SKM-1 treated with dmso at 0.1 percent for 144 hours (cell line): Measurements from ENCODE around the gene PLP2.

Experiments
- DNase-seq: peaks from one replicate; lab custom pipeline; 2025; ENCODE audit not compliant: unreplicated experiment; lab: John Stamatoyannopoulos, UW

Gene PLP2

DNA sequence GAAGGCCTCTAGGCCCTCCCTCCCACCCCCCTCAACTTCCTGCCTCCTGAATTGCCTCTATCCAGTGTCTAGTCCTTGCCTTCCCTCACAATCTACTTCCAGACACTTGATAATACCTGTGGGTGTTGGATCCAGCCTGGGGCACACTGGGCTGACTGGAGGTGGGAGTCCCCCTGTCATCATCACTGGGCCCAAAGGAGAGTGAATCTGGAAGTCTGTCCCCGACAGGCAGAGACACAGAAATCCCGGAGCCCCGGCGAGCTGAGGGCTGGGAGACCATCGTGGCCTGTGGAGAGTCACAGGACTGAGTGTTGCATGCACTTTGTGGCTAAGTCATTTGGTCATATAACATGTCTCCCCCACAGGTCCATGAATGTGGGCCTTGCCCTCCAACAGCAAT is 36.7 kb downstream of the PLP2 start:
- no peak for DNase-seq

DNA sequence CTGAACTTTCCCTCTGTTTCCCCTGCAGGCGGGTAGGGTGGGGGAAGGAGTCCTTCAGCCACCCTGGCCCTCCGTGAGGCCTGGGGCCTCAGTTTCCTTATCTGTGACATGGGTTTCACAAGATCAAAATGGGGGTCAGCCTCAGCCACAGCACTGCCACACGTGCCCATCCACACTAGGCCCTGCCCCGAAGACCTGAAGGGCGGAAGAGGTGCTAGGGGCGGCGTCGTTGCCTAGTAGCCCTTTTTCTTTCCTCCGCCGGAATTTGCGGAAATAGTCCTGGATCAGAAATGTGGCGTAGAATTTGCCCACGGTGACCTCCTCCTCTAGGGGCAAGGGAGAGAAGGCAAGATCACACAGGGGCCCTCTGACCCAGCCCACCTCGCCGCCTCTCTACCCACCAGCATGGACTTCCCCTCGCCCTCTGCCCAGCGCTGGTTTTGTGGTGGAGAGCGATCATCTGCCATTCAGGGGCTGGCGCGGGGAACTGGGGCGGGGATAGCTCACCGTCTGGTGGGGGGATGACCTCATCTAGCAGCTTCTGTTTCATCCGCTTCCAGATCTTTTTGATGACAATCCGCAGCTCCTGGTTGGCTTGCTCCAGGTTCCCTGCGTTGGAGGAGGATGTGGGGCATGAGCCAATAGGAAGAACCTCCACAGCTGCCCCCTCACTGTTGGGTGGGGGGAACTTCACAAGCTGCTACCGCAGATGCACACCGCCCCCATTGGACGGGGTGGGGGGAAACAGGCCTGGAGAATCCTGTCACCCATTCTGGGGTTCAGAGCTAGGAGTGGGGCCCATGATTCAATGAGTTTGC is 37.9 kb downstream of the PLP2 start:
- no peak for DNase-seq

DNA sequence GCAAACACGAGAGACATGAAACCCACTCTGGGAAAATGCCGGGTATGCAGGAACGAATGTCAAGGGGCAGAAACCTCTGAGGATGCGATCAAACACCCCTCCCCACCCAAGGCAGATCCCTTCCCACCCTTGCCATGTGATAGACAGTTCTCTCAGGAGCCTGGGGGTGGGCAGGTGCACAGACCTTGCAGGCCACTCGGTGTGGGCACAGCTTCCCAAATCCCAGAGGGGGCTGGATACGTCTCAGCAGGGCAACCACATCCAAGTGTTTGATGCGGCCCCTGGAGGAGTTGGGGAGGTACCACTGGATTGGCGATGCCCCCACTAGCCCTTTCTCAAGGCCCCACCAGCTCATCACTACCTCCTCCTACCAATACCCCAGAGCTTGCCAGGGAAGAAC is 38.7 kb downstream of the PLP2 start:
- DNase-seq, result no peak

DNA sequence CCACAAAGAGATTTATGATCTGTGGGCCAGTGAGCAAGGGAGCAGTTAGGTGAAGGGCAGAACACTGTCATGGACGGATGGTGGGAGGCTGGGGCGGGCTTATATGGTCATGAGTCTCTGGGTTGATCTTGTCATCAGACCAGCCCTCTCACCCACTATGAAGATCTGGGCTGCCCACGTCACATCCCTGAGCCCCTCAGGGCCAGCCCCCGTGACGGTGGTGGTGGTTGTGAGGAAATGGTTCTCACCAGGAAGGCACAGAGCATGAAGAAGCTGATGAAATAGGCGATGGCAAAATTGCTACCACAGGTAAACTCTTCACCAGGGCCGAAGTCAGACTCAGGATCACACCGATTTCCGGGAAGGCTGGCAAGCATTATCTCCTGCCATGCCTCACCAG is 39.4 kb downstream of the PLP2 start:
- no peak for DNase-seq

DNA sequence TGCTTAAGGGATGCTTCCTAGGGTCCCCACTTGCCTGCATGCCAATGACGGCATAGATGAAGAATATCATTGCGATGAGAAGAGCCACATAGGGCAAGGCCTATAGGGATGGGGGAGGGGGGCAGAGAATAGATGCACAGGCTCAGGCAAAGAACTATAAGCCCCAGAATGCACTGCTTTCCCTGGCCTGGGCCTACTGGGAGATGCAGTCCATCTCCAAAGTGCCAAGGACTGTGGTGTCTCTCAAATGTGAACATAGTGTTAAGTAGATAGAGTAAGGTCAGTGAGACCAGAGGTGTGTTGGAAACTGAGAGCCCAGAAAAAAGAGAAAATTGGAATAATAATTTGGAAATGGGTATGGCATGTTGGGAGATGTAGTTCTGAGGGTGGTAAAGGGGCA is 40.5 kb downstream of the PLP2 start:
- no peak for DNase-seq

DNA sequence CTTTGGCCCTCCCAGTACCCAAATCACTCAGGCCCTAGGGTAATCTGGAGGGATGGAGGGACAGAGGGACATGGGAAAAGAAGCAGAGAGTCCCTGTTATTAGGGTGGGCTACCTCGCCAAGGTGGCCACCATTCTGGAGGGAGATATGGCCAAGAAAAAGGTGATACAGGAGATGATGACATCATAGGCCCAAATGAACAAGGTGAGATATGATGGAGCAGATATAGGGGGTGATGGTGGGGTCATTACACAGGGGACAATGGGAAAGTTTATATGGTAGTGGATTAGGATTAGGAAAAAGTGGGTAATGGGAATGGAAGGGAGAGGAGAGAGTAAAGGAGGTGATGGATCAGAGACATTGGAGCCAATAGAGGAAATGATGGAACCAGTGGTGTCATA is 41.2 kb downstream of the PLP2 start:
- no peak for DNase-seq

DNA sequence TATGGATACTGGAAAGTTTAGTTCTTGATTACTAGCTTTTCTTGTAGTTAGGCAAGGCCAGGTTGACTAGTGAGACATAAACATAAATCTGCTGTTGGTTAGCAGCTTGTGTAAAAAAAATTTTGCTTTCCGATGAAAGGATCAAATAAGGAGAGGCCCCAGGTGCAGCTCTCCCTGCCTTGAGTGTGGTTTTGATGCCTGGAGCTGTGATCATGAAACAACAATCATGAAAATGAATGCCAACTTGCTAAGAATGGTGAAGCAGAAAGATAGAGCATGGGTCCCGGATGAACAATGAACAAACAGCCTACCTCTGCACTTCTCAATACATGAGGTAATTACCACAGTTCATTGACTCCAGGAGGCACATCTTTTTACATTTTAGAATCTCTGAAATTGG is 42.7 kb downstream of the PLP2 start:
- DNase-seq, result no peak

DNA sequence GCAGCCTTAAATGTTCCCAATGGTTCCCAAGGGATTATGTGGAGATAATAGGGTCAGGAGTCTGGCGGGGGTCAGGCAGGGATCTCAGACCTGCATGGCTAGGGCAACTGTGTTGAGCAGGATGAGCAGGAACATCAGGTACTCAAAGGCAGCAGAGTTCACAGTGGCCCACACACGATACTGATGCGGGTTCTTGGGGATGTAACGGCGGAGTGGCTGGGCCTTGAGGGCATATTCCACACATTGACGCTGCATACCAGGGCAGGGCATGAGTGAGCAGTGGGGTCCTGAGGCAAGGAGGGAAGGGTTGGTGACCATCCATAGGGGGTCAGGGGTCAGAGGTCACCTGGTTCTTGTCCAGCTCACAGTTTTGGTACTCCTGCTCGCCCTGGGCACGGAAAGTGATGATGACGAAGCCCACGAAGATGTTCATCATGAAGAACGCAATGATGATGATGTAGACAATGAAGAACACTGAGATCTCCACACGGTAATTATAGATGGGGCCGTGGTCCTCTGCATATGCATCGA is 43.4 kb downstream of the PLP2 start:
- no peak for DNase-seq

DNA sequence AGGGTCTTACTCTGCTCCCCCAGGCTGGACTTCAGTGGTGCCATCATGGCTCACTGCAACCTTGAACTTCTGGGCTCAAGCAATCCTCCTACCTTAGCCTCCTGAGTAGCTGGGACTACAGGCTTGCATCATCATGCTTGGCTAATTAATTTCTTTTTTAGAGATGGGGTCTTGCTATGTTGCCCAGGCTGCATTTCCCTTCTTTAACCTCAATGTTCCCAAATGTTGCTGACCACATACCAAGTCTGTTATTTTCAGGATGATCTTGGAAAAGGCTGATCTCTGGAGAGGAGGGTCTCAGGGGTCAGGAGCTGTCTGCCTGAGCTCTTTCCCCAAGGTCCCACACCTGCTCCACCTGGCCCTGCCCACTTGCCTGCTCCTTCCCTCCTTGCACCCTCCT is 48.4 kb downstream of the PLP2 start:
- no peak for DNase-seq

DNA sequence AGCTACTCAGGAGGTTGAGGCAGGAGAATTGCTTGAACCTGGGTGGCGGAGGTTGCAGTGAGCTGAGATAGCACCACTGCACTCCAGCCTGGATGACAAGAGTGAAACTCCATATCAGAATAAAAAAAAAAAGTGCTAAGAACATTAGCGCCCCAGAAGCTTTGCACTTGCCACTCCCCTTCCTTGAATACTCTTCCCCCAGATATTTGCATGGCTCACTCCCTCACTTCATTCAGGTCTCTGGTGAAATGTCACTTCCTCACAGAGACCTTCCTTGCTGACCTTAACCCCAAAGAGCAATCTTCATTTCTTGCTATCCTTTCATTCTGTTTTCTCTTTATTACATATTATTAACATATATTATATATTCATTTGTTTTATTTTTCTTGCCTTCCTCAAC is 50.2 kb downstream of the PLP2 start:
- no peak for DNase-seq
